Activated CD8-positive, alpha-beta T cell treated with anti-CD3 and anti-CD28 coated beads, Interleukin-2, amount 10 ng/mL, durations not matched to agents 7 days and 5 days (primary cell): ENCODE results near the gene GOLGA1. TPM values are rescaled to one million over a fixed set of nuclear protein-coding genes. Genes with fewer than 3 reads are reported as not detected.
"Not testable (repeated sequence)": the region's sequence is repeated elsewhere in the genome, so short reads cannot be mapped to it uniquely, and the experiment has no call there.

Source experiments
- ATAC-seq: fragments of 150-1000 bp; cut with Tn5 transposase; one replicate; pipeline ENCODE4 v1.10.0; 2021; ENCODE audit warnings: moderate library complexity
- CTCF ChIA-PET: fragments of 350-600 bp; sonication (Branson Sonifier 250); formaldehyde crosslinking; loops from one replicate; lab custom pipeline; 2021; ENCODE audit warnings: antibody characterized with exemption; lab: Charles Lee
- POLR2A ChIA-PET: fragments of 350-600 bp; sonication (Branson Sonifier 250); formaldehyde crosslinking; loops from one replicate; lab custom pipeline; 2021; ENCODE audit warnings: antibody characterized with exemption; lab: Charles Lee
- DNase-seq: peaks from one replicate; pipeline ENCODE4 v3.0.0-alpha.2; 2020
- H3K27ac Mint-ChIP-seq: one replicate; pipeline ENCODE4 v1.8.0; 2021; ENCODE audit warnings: mild to moderate bottlenecking, mixed read lengths
- H3K27me3 Mint-ChIP-seq: one replicate; pipeline ENCODE4 v1.8.0; 2021; ENCODE audit warnings: low read depth, mixed read lengths
- H3K36me3 Mint-ChIP-seq: one replicate; pipeline ENCODE4 v1.8.0; 2021; ENCODE audit warnings: low read depth, mixed read lengths
- H3K4me1 Mint-ChIP-seq: one replicate; pipeline ENCODE4 v1.8.0; 2021; ENCODE audit warnings: low read depth, mixed read lengths
- H3K4me3 Mint-ChIP-seq: one replicate; pipeline ENCODE4 v1.8.0; 2021; ENCODE audit warnings: mild to moderate bottlenecking, mixed read lengths
- H3K9me3 Mint-ChIP-seq: one replicate; pipeline ENCODE4 v1.8.0; 2022; ENCODE audit warnings: mixed read lengths; ENCODE audit not compliant: insufficient read depth
- total RNA-seq, 2 experiments: library from RNA; stranded (reverse); gene quantifications; one replicate each; pipeline ENCODE4 v1.2.3, GENCODE V29; 2021

GOLGA1 gene
- total RNA-seq, 2 experiments from 2014 or later: 14.0 to 16.2 TPM

DNA sequence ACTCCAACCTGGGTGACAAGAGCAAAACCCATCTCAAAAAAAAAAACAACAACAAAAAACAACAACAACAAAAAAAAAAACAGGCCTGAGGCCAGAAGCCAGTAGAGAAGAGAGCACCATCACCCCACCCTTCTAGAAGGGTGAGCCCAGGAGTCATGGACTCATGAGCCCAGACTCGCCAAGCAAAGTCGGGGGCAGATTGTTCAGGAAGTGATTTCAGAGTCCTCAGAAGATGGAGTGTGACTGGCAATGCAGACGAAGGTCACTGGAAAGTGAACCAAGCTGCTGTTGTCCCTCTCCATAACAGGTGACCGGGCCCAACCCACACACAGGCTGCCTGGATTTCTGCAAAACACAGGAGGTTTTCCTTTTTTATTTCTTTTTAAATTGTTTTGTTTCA lies 96.6 kb downstream of the GOLGA1 start:
- ChIA-PET POLR2A (no interaction called here), CTCF (interaction anchor here (1.0 to 6.2 kb wide), 2 partner anchors 8 to 72 kb away, joined by 3 to 47 read pairs; partner anchors contain the start of gene WDR38)
- H3K27ac Mint-ChIP-seq: no peak overlapping the region
- no peak overlapping the region for H3K4me3 Mint-ChIP-seq
- no peaks in the 10 kb centered on the region for H3K9me3 Mint-ChIP-seq
- no peak for ATAC-seq
- H3K27me3 Mint-ChIP-seq: no peaks in the 10 kb centered on the region
- H3K4me1 Mint-ChIP-seq: no peaks in the 10 kb centered on the region
- no peaks in the 10 kb centered on the region for H3K36me3 Mint-ChIP-seq
- DNase-seq: no peak

DNA sequence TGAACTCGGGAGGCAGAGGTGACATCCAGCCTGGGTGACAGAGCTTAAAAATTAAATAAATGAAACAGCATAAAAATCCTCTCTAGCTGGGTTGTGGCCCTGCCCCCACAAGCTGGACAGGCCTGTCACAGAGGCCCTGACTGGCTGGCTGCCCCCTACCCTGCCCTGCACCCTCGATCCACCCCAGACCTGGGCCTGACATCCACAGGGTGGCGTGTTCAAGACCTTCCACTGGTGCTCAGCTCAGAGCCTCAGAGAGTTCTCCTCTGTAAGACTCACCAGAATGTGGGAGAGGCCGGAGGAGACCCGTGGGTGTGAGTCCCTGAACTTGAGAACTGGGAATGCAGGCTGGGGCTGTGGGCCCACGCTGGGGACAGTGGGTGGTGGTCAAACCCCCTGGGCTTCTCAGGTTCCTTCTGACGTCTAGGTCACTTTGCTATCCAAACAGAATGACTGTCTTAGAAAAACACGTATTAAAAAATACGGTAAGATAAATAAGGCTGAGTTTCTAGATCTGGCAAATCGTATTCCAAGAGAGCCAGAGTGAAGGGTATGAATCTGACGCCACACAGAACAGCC lies 97.3 kb downstream of the GOLGA1 start:
- no peaks in the 10 kb centered on the region for H3K27me3 Mint-ChIP-seq
- H3K9me3 Mint-ChIP-seq: no peaks in the 10 kb centered on the region
- no peak for DNase-seq
- ChIA-PET POLR2A (no interaction called here), CTCF (interaction anchor here (6.2 kb wide), 1 partner anchor 9 kb away, joined by 47 read pairs; the partner anchor contains the start of gene WDR38)
- no peak overlapping the region for H3K27ac Mint-ChIP-seq
- no peaks in the 10 kb centered on the region for H3K4me1 Mint-ChIP-seq
- H3K36me3 Mint-ChIP-seq: no peaks in the 10 kb centered on the region
- H3K4me3 Mint-ChIP-seq: no peak overlapping the region
- ATAC-seq: no peak

DNA sequence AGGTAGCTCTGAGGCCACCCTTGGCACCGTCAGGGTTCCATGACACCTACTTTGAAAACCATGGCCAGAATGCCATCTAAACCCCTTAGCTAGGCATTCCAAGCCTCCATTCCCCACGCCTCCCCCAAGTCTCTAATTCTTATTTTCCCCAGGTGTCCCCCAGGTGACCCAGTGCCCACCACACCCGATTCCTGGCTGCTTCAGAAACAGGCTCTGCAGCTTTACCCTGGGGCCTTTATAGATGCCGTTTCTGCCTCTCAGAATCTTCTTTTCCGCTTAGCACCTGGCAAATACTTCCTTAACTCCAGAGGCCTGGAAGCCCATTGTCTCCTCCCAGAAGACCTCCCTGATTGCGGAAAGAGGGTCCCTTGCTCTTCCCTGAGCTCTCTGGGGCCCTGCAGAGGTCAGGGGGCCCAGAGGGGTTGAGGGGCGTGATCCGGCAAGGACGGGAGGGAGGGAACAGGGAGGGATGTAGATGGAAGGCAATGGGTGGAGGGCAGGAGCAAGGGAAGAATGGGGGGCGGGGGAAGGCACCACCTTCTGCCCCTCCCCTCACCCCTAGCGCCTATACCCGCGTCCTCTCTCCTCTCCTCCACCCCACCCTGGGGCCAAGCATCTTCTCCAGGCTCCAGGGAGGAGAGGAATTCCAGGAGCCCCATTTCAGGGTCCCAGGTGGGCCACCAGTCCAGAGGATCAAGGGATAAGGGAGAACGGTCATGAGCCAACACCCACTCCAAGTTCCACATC lies 99.6 kb downstream of the GOLGA1 start:
- Mint-ChIP-seq H3K27ac (no peak overlapping the region), H3K27me3 (peaks cover 13% of the 10 kb centered on the region), H3K9me3 (no peaks in the 10 kb centered on the region), H3K36me3 (no peaks in the 10 kb centered on the region), H3K4me1 (no peaks in the 10 kb centered on the region), H3K4me3 (no peak overlapping the region)
- ChIA-PET CTCF (interaction anchor here (1.3 to 6.2 kb wide), 7 partner anchors 10 to 98 kb away, joined by 3 to 47 read pairs (median 4); partner anchors contain the start of genes OLFML2A and WDR38), POLR2A (interaction anchor here (1.2 kb wide), 1 partner anchor 11 kb away, joined by 4 read pairs; no protein-coding TSS in a partner anchor)
- no peak for DNase-seq
- ATAC-seq: no peak

DNA sequence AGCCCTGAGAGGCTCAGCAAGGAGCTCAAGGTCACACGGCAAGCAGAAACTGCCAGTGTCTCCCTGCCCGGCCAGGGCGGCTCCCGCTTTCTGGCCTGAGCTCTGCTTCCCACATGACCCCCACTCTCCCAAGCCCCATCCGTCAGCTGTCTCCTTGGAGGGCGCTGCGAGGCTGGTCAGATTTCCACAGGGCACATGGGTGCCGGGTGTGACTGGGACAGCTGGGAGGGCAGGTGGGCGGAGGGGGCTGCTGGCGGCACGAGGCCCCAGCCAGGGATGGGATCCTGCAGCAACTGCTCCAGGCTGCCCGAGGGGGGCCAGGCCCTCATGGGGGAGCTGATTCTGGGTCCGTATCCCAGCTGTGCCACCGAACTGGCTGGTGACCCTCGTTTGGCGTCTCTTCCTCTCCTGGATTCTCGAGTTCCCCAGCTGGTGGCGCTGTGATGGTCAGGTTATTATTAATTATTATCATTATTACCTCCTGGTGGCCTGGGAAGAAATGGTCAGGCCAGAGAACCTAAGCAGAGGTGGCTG lies 100.5 kb downstream of the GOLGA1 start:
- POLR2A ChIA-PET: interaction anchor here (1.0 to 1.2 kb wide), 2 partner anchors 12 to 16 kb away, joined by 3 to 4 read pairs; no protein-coding TSS in a partner anchor

DNA sequence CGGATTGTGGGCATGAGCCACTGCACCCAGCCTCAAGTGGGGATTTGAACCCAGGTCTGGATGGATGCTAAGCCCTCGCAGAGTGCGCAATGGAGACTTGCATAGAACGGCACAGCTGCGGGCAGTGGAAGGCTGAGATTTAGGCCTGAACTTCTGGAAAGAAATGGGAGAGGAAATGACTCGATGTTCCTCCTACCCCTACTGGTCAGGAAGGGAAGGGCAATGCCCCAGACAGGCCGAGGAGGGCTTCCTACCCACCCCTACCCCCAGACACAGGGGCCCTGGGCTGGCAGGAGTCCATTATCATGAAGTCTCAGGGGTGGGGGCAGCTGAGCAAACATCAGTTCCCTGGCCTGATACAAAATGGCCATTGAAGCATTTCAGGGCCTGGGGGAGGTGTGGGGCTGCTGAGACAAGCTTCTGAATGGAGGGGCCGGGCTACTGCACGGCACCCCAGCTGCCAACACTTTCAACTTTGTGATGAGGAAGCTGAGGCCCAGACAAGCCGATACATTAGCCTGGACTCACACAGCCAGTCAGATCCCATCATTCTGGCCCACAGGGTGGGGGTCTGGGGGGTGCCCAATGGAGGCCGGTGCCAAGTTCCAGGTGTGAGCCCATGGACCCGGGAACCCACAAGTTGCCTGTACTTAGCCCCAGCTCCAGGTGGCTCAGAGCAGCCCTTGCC lies 101.1 kb downstream of the GOLGA1 start:
- POLR2A ChIA-PET: interaction anchor here (1.0 to 1.2 kb wide), 2 partner anchors 13 to 17 kb away, joined by 3 to 4 read pairs; no protein-coding TSS in a partner anchor

More for the DNA sequence above, 100.5 kb downstream of the GOLGA1 start:
- CTCF ChIA-PET: interaction anchor here (0.6 to 6.2 kb wide), 12 partner anchors 9 to 394 kb away, joined by 3 to 47 read pairs (median 4); partner anchors contain the start of genes OLFML2A and WDR38
- Mint-ChIP-seq H3K27ac (no peak overlapping the region), H3K4me3 (no peak overlapping the region), H3K36me3 (no peaks in the 10 kb centered on the region), H3K4me1 (no peaks in the 10 kb centered on the region), H3K9me3 (no peaks in the 10 kb centered on the region), H3K27me3 (peaks cover 13% of the 10 kb centered on the region)
- DNase-seq (no peak), ATAC-seq (no peak)

DNA sequence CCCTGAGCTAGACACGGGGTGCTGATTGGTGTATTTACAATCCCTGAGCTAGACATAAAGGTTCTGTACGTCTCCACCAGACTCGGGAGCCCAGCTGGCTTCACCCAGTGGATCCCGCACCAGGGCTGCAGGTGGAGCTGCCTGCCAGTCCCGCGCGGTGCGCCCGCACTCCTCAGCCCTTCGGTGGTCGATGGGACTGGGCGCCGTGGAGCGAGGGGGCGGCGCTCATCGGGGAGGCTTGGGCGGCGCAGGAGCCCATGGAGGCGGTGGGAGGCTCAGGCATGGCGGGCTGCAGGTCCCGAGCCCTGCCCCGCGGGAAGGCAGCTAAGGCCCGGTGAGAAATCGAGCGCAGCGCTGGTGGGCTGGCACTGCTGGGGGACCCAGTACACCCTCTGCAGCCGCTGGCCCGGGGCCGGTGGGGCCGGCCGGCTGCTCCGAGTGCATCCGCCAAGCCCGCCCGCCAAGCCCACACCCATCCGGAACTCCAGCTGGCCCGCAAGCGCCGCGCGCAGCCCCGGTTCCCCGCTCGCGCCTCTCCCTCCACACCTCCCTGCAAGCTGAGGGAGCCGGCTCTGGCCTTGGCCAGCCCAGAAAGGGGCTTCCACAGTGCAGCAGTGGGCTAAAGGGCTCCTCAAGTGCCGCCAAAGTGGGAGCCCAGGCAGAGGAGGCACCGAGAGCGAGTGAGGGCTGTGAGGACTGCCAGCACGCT lies 102.2 kb downstream of the GOLGA1 start:
- DNase-seq, H3K9me3 Mint-ChIP-seq, H3K4me1 Mint-ChIP-seq, POLR2A ChIA-PET, H3K4me3 Mint-ChIP-seq, H3K36me3 Mint-ChIP-seq, ATAC-seq, H3K27ac Mint-ChIP-seq: not testable (repeated sequence)
- H3K27me3 Mint-ChIP-seq: peaks cover 13% of the 10 kb centered on the region
- CTCF ChIA-PET: interaction anchor here (2.4 to 6.2 kb wide), 2 partner anchors 7 to 13 kb away, joined by 6 to 47 read pairs; partner anchors contain the start of gene WDR38

More for the DNA sequence above, 101.1 kb downstream of the GOLGA1 start:
- no peak for DNase-seq
- CTCF ChIA-PET: interaction anchor here (0.6 to 6.2 kb wide), 12 partner anchors 8 to 394 kb away, joined by 3 to 47 read pairs (median 4); partner anchors contain the start of genes OLFML2A and WDR38
- Mint-ChIP-seq H3K9me3 (no peaks in the 10 kb centered on the region), H3K27me3 (peaks cover 13% of the 10 kb centered on the region), H3K4me1 (no peaks in the 10 kb centered on the region), H3K4me3 (no peak overlapping the region), H3K36me3 (no peaks in the 10 kb centered on the region), H3K27ac (no peak overlapping the region)
- ATAC-seq: peak; percentile 49

DNA sequence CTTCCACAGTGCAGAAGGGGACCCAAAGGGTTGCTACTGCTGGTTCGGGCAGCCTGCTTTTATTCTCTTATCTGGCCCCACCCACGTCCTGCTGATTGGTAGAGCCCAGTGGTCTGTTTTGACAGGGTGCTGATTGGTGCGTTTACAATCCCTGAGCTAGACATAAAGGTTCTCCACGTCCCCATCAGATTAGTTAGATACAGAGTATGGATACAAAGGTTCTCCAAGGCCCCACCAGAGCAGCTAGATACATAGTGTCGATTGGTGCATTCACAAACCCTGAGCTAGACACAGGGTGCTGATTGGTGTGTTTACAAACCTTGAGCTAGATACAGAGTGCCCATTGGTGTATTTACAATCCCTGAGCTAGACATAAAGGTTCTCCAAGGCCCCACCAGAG lies 102.8 kb downstream of the GOLGA1 start:
- H3K36me3 Mint-ChIP-seq, ATAC-seq, H3K9me3 Mint-ChIP-seq, H3K4me3 Mint-ChIP-seq, H3K4me1 Mint-ChIP-seq, DNase-seq, H3K27ac Mint-ChIP-seq: not testable (repeated sequence)
- peaks cover 13% of the 10 kb centered on the region for H3K27me3 Mint-ChIP-seq
- CTCF ChIA-PET: interaction anchor here (1.5 kb wide), 1 partner anchor 14 kb away, joined by 3 read pairs; no protein-coding TSS in a partner anchor
- POLR2A ChIA-PET: interaction anchor here (0.6 kb wide), 1 partner anchor 882 kb away, joined by 3 read pairs; no protein-coding TSS in a partner anchor

DNA sequence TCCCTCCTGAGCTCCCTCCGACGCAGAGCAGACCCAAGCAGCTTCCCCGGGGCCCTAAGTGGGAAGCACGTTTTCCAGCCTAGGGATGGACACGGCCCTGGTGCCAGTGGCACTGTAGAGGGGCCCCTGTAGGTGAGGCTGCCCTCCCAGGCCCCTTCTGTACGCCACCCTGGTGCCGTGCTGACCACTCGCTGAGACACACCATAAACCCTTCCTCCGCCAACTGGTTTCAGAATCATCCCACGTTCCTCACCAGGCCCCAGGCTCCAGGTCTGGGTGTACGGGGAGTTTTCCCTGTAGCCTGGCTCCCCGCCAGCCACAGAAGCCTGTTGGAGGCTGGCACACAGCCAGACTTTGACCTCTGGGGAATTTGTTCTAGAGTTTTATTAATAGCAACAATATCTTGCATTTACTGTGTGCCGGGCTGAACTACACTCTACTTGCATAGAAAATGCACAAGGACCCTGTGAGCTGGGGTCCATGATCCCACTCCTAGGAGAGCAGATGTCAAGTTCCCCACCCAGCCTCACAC lies 105.8 kb downstream of the GOLGA1 start:
- ATAC-seq: no peak
- H3K27ac Mint-ChIP-seq: no peak overlapping the region
- no peak overlapping the region for H3K4me3 Mint-ChIP-seq
- H3K36me3 Mint-ChIP-seq: no peaks in the 10 kb centered on the region
- H3K9me3 Mint-ChIP-seq: no peaks in the 10 kb centered on the region
- POLR2A ChIA-PET: no interaction called here
- H3K4me1 Mint-ChIP-seq: no peaks in the 10 kb centered on the region
- H3K27me3 Mint-ChIP-seq: peaks cover 13% of the 10 kb centered on the region
- DNase-seq: no peak
- CTCF ChIA-PET: interaction anchor here (0.7 to 0.8 kb wide), 2 partner anchors 17 to 18 kb away, joined by 3 read pairs; partner anchors contain the start of gene WDR38

DNA sequence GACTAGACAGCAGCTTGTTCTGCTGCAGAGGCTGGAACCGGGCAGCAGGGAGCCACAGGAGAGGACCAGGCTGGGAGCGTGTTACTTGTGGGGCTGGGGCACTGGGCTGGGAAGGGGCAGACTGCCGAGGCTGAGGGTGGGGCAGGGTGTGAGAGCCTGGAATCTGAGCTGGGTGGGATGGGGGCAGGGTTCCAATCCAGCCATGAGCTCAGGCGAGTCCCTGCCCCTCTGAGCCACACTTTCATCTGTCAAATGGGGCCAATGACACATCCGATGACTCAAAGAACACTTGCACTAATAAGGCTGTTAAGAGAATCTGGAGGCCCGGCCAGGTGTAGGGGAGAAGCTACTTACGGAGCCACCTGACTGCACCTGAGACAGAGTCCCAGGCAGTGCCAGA lies 106.3 kb downstream of the GOLGA1 start:
- POLR2A ChIA-PET: no interaction called here
- ATAC-seq: no peak
- CTCF ChIA-PET: interaction anchor here (0.7 to 0.8 kb wide), 2 partner anchors 18 to 19 kb away, joined by 3 read pairs; partner anchors contain the start of gene WDR38

DNA sequence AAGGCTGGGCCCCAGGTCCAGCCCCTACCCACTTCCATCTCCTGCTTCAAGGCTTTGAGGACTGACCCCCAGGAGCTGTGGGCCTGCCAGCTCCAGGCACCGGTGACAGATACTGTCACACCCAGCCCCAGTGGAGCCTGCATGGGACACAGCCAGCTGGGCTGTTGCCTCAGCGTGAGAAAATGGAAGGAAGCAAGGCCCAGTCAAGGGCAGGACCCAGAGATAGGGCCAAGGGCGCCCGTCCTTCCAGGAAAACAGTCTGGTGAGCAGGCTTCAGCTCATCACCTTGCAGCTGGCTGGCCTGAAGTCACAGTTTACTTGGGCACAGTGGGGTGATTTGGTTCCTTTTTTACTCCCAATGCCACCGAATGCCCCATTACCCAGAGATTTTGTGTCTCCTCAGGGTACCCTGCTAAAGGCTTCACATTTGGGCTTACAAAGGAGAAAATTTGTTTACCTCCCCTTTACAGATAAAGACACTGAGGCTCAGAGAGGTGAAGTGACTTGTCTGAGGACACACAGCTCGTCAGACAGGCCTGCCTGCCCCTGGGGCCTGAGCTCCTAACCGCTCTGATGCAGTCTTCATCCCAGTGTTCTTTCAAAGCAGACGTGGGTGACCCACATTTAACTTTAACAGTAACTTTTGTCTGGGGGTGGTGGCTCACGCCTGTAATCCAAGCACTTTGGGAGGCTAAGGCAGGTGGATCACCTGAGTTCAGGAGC lies 109.1 kb downstream of the GOLGA1 start:
- H3K9me3 Mint-ChIP-seq: no peaks in the 10 kb centered on the region
- DNase-seq: no peak
- no peak for ATAC-seq
- no peaks in the 10 kb centered on the region for H3K4me1 Mint-ChIP-seq
- POLR2A ChIA-PET: interaction anchor here (1.5 kb wide), 1 partner anchor 38 kb away, joined by 3 read pairs; no protein-coding TSS in a partner anchor
- H3K4me3 Mint-ChIP-seq: no peak overlapping the region
- H3K36me3 Mint-ChIP-seq: no peaks in the 10 kb centered on the region
- CTCF ChIA-PET: interaction anchor here (1.3 to 2.0 kb wide), 2 partner anchors 8 to 88 kb away, joined by 3 to 6 read pairs; no protein-coding TSS in a partner anchor
- H3K27me3 Mint-ChIP-seq: peaks cover 2% of the 10 kb centered on the region
- no peak overlapping the region for H3K27ac Mint-ChIP-seq

More for the DNA sequence above, 106.3 kb downstream of the GOLGA1 start:
- Mint-ChIP-seq H3K36me3 (no peaks in the 10 kb centered on the region), H3K27me3 (peaks cover 13% of the 10 kb centered on the region), H3K27ac (no peak overlapping the region), H3K4me1 (no peaks in the 10 kb centered on the region), H3K4me3 (no peak overlapping the region), H3K9me3 (no peaks in the 10 kb centered on the region)
- DNase-seq: no peak
